ENCODE data around the gene RAB11FIP4.

The RAB11FIP4 gene

DNA sequence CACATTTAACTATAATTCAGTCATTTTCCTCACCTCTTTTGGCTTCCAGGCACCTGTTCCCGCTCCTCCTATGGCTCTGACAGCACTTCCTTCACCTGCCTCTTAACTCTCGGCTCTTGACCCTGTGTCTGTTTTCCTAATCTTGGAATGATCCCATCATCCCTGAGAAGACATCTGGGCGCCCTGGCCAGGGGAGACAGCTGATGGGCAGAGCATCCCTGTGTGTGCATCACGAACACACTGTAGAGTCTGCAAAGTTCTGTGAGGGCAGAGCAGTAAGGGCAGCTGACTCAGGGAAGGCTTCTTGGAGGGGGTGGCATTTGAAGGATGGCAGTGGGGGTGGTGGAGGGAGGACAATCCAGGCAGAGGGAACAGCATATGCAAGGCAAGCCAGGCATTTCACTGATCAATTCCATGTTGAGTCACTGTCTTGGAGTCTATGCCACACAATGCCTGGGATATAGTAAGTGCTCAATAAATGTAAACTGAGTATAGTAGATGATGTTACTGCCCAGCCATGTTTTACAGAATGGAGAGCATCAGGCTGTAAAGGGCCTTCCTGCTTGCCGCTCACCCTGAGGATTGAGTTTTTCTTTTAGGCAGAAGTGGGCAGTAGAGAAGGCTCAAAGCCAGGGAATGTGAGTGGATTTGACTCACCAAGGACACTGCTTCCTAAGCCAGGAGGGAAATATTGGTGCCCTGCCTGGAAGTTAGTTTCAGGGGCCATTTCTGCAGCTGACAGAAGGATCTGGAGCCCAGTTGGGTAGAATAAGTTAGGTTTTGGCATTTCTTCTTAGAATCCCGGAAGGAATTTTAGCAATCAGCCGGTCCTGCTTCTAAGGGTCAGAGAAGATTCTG, 5.8 kb upstream of the RAB11FIP4 start:
- Histone ChIP-seq H3K27ac (ENCODE audit: extremely low read depth, low read depth, low read length) (no peak overlapping the region), H3K9me3 (ENCODE audit: control insufficient read depth, insufficient read depth, low read depth, low read length) (no peaks in the 10 kb centered on the region), H3K36me3 (ENCODE audit: control insufficient read depth in 2 of 2, insufficient read depth in 1 of 2, low read length in 2 of 2) (peaks cover 0 to 7% of the 10 kb centered on the region in 2 experiments; a peak in 1 of 3 replicates), H3K4me1 (ENCODE audit: control insufficient read depth, insufficient read depth, low read length) (no peaks in the 10 kb centered on the region), H3K4me3 (ENCODE audit: low read depth, low read length) (no peak overlapping the region)
- TF ChIP-seq ZNF623 (tag by site-specific recombination; IDR thresholded peaks at IDR 0.05) (no peak), GFI1B (tag by site-specific recombination; IDR thresholded peaks at IDR 0.05) (no peak), ZNF664 (tag by site-specific recombination; IDR thresholded peaks at IDR 0.05) (peak; percentile 94), ZNF274 (IDR thresholded peaks at IDR 0.05; ENCODE audit: low read length) (no peak), ZNF274 (tag by site-specific recombination; IDR thresholded peaks at IDR 0.05; ENCODE audit: borderline replicate concordance) (no peak), ZNF341 (tag by site-specific recombination; IDR thresholded peaks at IDR 0.05; ENCODE audit: low read depth) (peak; percentile 68), TRIM28 (IDR thresholded peaks at IDR 0.05; ENCODE audit: borderline replicate concordance, low read length) (no peak), ZNF624 (tag by site-specific recombination; IDR thresholded peaks at IDR 0.05) (no peak)
- POLR2A ChIA-PET = no interaction called here
- CTCF ChIA-PET = interaction anchor here (1.0 kb wide), 2 partner anchors 8 to 12 kb away, joined by 3 read pairs; no protein-coding TSS in a partner anchor

- Histone ChIP-seq H3K27ac (ENCODE audit: extremely low read depth, low read depth, low read length) (no peak overlapping the region), H3K36me3 (ENCODE audit: control insufficient read depth in 2 of 2, insufficient read depth in 1 of 2, low read length in 2 of 2) (peaks cover 0 to 7% of the 10 kb centered on the region in 2 experiments; a peak in 1 of 3 replicates), H3K4me1 (ENCODE audit: control insufficient read depth, insufficient read depth, low read length) (no peaks in the 10 kb centered on the region), H3K4me3 (ENCODE audit: low read depth, low read length) (no peak overlapping the region), H3K9me3 (ENCODE audit: control insufficient read depth, insufficient read depth, low read depth, low read length) (no peaks in the 10 kb centered on the region)
- CTCF ChIA-PET = interaction anchor here (1.0 kb wide), 2 partner anchors 9 to 13 kb away, joined by 3 read pairs; no protein-coding TSS in a partner anchor
- TF ChIP-seq ZNF19 (tag by site-specific recombination; IDR thresholded peaks at IDR 0.05; ENCODE audit: low read depth) (no peak), SCRT2 (tag by site-specific recombination; IDR thresholded peaks at IDR 0.05) (peak; percentile 60; the same call in 1 of the 2 replicates)
- POLR2A ChIA-PET = no interaction called here
Measured at GRCh38 chr17:31386542-31387075, 4.9 kb upstream of the RAB11FIP4 start.

GRCh38 chr17:31387438-31387837, 4.0 kb upstream of the RAB11FIP4 start:
- TF ChIP-seq TSHZ1 (tag by site-specific recombination; IDR thresholded peaks at IDR 0.05; ENCODE audit: borderline replicate concordance) (no peak), PATZ1 (tag by site-specific recombination; IDR thresholded peaks at IDR 0.05) (no peak)
- Histone ChIP-seq H3K4me1 (ENCODE audit: control insufficient read depth, insufficient read depth, low read length) (no peaks in the 10 kb centered on the region), H3K9me3 (ENCODE audit: control insufficient read depth, insufficient read depth, low read depth, low read length) (no peaks in the 10 kb centered on the region), H3K4me3 (ENCODE audit: low read depth, low read length) (no peak overlapping the region), H3K27ac (ENCODE audit: extremely low read depth, low read depth, low read length) (no peak overlapping the region), H3K36me3 (ENCODE audit: control insufficient read depth in 2 of 2, insufficient read depth in 1 of 2, low read length in 2 of 2) (peaks cover 0 to under 1% of the 10 kb centered on the region in 2 experiments; a peak in 1 of 3 replicates)
- POLR2A ChIA-PET = no interaction called here
- CTCF ChIA-PET = interaction anchor here (0.5 to 3.5 kb wide), 3 partner anchors 10 to 138 kb away, joined by 3 to 43 read pairs (median 27); no protein-coding TSS in a partner anchor

Data from HEK293 (cell line).